ENCODE measurements around the gene NEAT1. TPM values are rescaled to one million over a fixed set of nuclear protein-coding genes. Genes with fewer than 3 reads are reported as not detected.
A peak's percentile ranks its signal among the peaks of the same experiment; 100 is the strongest.
"Not testable (repeated sequence)": the region's sequence is repeated elsewhere in the genome, so short reads cannot be mapped to it uniquely, and the experiment has no call there.

Gene NEAT1
- total RNA-seq, 1 donor, result 487 TPM

DNA sequence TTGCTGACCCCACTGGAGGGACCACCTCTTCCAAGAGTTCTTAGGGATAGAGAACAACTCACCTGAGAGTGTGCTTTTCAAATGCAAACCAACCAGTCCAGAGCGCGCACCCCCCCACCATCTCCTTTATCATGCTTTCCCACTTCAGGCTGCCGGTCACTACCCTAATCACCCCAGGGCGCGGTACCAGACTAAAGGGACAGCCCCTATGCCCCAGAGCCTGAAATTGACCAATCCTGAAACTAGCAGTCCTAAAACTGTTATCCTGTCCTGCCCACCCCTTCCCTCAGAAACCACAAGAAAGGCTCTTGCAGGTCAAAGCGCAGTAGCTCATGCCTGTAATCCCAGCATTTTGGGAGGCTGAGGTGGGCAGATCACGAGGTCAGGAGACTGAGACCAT lies 37.0 kb downstream of the NEAT1 start:
- H3K4me3 ChIP-seq (ENCODE audit: low read depth, low read length), result no peak overlapping the region
- TF ChIP-seq, protein P1, sequence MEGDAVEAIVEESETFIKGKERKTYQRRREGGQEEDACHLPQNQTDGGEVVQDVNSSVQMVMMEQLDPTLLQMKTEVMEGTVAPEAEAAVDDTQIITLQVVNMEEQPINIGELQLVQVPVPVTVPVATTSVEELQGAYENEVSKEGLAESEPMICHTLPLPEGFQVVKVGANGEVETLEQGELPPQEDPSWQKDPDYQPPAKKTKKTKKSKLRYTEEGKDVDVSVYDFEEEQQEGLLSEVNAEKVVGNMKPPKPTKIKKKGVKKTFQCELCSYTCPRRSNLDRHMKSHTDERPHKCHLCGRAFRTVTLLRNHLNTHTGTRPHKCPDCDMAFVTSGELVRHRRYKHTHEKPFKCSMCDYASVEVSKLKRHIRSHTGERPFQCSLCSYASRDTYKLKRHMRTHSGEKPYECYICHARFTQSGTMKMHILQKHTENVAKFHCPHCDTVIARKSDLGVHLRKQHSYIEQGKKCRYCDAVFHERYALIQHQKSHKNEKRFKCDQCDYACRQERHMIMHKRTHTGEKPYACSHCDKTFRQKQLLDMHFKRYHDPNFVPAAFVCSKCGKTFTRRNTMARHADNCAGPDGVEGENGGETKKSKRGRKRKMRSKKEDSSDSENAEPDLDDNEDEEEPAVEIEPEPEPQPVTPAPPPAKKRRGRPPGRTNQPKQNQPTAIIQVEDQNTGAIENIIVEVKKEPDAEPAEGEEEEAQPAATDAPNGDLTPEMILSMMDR (IDR thresholded peaks at IDR 0.05; ENCODE audit: insufficient read depth, low read depth, low read length), result no peak
- DNase-seq (ENCODE audit: low read depth), result no peak

DNA sequence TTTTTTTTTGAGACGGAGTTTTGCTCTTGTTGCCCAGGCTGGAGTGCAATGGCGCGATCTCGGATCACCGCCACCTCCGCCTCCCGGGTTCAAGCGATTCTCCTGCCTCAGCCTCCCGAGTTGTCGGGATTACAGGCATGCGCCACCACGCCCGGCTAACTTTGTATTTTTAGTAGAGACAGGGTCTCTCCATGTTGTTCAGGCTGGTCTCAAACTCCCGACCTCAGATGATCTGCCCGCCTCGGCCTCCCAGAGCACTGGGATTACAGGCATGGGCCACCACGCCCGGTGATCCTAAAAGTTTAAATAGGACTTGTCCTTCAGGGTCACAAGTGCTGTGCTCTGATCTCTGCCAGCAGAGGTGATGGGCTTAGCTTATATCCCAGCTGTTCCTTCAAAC lies 42.9 kb downstream of the NEAT1 start:
- not testable (repeated sequence) for DNase-seq (ENCODE audit: low read depth)

DNA sequence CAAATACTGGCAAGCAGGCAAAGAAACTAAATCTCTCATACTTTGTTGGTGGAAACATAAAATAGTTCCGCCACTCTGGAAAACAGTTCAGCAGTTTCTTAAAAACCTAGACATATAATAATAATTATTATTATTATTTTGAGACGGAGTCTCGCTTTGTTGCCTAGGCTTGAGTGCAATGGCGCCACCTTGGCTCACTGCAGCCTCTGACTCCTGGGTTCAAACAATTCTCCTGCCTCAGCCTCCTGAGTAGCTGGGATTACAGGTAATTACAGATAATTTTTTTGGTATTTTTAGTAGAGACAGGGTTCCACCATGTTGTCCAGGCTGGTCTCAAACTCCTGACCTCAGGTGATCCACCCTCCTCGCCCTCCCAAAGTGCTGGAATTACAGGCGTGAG lies 44.7 kb downstream of the NEAT1 start:
- not testable (repeated sequence) for H3K4me3 ChIP-seq (ENCODE audit: low read depth, low read length); DNase-seq (ENCODE audit: low read depth)

More for the DNA sequence above, 42.9 kb downstream of the NEAT1 start:
- H3K4me3 ChIP-seq (ENCODE audit: low read depth, low read length), result not testable (repeated sequence)

DNA sequence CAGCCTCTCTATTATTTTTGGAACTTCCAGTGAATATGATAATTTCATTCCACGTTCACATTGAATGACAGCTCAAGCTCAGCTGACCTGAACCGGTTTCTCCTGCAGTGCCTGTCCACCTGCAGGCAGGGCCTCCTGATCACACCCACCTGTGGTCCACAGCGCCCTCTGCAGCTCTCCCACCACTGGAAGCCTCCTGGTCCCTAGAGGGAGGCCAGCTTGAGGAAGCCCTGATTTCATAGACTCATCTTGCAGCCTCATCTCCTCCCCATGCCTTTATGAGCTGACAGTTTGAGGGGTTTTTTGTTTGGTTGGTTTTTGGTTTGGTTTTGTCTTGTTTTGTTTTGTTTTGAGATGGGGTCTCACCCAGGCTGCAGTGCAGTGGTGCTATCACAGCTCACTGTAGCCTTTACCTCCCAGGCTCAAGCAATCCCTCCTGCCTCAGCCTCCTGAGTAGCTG lies 46.3 kb downstream of the NEAT1 start:
- H3K4me3 ChIP-seq (ENCODE audit: low read depth, low read length), result no peak overlapping the region
- TF ChIP-seq, protein P1 (IDR thresholded peaks at IDR 0.05; ENCODE audit: insufficient read depth, low read depth, low read length), result peak; percentile 62
- DNase-seq (ENCODE audit: low read depth), result peak; percentile 54

DNA sequence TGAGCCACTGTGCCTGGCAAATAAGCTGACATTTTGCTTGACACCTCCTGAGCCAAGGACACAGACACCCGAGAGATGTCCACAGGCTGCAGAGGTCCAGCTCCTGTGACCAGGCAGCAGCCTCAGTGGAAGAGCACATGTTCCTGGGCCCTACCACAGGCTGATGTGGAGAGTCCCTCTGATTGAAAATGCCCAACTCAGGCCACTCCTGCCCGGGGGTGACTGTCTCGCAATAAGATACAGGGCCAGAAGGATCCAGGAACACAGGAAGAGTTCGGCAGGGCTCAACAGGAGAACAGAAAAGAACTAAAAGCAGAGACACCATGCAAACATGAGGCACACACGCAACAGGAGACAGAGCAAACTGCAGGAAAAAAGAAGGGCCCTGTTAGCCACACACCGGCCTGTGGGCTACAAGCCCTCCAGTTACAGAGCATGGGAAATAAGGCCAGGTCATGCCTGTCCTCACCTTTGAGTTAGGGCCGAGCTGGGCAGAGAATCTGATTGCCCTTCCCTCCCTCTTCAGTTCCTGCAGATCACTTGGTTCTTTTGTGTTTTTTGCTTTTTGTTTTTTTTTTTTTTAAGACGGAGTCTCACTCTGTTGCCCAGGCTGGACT lies 47.9 kb downstream of the NEAT1 start:
- DNase-seq (ENCODE audit: low read depth), result peak; percentile 46
- no peak overlapping the region for H3K4me3 ChIP-seq (ENCODE audit: low read depth, low read length)
- TF ChIP-seq, protein P1 (IDR thresholded peaks at IDR 0.05; ENCODE audit: insufficient read depth, low read depth, low read length), result no peak

DNA sequence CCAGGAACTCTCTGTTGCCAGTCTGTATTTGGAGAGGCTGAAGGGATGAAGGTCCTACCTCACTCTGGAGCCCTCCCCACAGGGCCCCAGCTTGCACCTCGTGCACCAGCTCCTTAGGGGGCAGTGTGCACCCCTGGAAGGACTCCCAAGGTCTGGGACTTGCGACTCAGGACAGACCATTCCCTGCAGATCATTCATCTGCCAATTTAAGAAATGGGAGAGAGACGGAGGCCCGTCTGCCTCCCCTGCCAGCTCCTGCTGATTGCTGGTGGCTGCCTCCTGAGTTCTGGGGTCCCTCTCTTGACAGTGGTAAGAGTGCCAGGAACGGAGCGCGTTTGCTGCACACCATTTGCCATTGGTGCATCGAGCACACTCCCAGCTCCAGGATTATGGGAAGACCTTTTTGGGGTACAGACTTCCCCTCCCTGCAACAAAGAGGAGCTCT lies 48.9 kb downstream of the NEAT1 start:
- peak overlapping the region; percentile 54 for H3K4me3 ChIP-seq (ENCODE audit: low read depth, low read length)
- peak; percentile 89 for DNase-seq (ENCODE audit: low read depth)
- TF ChIP-seq, protein P1 (IDR thresholded peaks at IDR 0.05; ENCODE audit: insufficient read depth, low read depth, low read length), result peak; percentile 75

DNA sequence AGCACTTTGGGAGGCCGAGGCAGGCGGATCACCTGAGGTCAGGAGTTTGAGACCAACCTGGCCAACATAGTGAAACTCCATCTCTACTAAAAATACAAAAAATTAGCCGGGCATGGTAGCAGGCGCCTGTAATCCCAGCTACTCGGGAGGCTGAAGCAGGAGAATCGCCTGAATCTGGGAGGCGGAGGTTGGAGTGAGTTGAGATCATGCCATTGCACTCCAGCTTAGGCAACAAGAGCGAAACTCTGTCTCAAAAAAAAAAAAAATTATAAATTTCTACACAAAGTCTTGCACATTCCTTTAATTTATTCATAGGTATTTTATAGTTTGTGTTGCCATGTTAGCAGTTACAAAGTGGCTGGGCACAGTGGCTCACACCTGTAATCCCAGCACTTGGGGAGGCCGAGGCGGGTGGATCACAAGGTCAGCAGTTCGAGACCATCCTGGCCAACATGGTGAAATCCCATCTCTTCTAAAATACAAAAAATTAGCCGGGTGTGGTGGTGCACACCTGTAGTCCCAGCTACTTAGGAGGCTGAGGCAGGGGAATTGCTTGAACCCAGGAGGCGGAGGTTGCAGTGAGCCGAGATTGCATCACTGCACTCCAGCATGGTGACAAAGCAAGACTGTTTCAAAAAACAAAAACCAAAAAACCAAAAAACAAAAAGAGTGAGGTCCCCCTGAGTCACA lies 50.1 kb downstream of the NEAT1 start:
- H3K4me3 ChIP-seq (ENCODE audit: low read depth, low read length), result peak overlapping the region; percentile 25
- not testable (repeated sequence) for DNase-seq (ENCODE audit: low read depth)

DNA sequence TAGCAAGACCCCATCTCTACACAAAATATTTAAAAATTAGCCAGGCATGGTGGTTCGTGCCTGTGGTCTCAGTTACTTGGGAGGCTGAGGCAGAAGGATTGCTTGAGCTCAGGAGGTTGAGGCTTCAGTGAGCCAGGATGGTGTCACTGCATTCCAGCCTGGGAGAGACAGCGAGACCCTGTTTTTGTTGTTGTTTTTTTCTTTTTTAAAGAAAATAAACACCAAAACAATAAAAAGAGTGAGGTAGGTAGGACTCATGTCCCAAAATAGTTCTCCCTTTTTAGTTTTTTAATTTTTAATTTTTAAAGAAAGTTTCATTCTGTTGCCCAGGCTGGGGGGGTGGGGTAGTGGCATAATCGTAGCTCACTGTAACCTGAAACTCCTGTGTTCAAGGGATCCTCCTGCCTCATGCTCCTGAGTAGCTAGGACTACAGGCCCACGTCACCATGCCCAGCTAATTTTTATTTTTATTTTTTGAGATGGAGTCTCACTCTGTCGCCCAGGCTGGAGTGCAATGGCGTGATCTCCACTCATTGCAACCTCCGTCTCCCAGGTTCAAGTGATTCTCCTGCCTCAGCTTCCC lies 50.8 kb downstream of the NEAT1 start:
- no peak for DNase-seq (ENCODE audit: low read depth)
- TF ChIP-seq, protein P1 (IDR thresholded peaks at IDR 0.05; ENCODE audit: insufficient read depth, low read depth, low read length), result no peak
- H3K4me3 ChIP-seq (ENCODE audit: low read depth, low read length), result no peak overlapping the region
